ENCODE measurements around the gene OBSCN.

GRCh38 chr1:228289239-228289849 is 81.5 kb downstream of the OBSCN start:
- TF ChIP-seq CTCF (IDR thresholded peaks at IDR 0.05) (no peak), ZFX (IDR thresholded peaks at IDR 0.05; ENCODE audit: borderline replicate concordance) (no peak)

Measured in 22Rv1 (cell line).